NCI-H748 (cell line): ENCODE measurements around the gene GRK3.

Source experiments
- DNase-seq: peaks from one replicate; lab custom pipeline; 2025; ENCODE audit not compliant: unreplicated experiment; lab: John Stamatoyannopoulos, UW

GRK3 gene

DNA sequence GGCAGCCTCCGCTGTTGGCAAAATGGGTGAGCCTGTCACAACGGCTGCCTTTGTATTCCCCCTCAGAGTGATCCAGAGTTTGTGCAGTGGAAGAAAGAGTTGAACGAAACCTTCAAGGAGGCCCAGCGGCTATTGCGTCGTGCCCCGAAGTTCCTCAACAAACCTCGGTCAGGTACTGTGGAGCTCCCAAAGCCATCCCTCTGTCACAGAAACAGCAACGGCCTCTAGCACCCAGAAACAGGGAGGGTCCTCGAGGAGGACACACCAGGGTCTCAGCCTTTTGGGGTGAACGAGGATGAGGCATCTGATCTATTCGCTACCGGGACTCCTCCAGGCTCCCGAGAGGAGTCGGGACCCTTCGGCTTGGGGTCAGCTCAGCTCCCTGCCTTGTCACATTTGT lies 157.7 kb downstream of the GRK3 start:
- DNase-seq, result no peak

DNA sequence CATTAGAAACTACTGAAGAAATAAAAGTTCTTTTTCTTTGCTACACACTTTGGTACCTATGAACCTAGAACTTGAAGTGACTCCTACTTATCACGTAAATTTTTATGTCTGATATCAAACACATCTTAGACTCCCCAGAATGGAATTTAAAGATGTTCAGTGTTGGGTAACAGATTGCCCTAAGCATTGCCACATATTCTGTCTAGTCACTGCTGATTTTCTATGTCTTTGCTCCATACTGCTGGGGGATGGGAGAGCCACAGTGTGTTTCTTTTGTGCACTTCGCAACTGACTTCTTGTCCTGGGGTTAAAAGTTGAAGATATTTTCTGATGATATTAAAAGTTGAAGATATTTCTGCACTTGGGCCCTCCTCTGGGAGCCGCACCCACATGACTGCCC lies 158.2 kb downstream of the GRK3 start:
- no peak for DNase-seq

DNA sequence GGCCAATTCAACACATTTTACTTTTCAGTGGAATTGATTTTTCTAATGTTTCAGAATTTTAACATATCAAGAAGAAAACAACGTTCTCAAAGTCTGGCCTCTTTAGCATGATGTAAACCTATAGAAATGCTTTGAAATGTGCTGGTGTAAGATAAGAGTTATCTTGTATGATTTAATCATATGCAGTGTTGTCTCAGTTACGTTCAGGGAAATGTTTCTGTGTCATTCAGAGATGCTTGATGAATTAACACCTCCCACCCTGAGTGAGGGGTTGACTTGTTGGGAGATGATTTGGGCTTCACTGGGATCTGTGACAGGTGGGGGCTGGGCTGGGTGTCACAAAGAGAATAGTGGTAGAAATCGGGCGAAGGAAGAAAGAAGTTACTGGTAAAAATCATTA lies 161.8 kb downstream of the GRK3 start:
- DNase-seq, result no peak

DNA sequence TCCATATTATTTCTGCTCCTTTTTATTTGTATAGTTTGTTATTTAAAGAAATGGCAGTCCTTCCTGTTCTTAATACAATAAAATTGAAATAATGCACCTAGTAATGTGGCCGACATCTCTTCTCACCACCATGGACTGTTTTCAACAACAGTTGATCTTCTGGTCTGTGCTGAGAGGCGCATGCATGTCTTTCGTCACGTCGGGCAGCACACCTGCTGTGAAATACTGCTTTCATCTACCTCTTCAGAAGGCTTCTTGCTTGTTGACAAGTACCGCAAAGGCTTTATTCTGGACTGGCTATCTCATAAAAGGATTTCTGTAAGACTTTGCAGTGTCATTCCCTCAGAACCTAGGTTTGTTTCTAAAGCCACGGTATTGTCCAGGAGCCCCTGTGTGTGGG lies 163.6 kb downstream of the GRK3 start:
- DNase-seq, result peak; percentile 2

DNA sequence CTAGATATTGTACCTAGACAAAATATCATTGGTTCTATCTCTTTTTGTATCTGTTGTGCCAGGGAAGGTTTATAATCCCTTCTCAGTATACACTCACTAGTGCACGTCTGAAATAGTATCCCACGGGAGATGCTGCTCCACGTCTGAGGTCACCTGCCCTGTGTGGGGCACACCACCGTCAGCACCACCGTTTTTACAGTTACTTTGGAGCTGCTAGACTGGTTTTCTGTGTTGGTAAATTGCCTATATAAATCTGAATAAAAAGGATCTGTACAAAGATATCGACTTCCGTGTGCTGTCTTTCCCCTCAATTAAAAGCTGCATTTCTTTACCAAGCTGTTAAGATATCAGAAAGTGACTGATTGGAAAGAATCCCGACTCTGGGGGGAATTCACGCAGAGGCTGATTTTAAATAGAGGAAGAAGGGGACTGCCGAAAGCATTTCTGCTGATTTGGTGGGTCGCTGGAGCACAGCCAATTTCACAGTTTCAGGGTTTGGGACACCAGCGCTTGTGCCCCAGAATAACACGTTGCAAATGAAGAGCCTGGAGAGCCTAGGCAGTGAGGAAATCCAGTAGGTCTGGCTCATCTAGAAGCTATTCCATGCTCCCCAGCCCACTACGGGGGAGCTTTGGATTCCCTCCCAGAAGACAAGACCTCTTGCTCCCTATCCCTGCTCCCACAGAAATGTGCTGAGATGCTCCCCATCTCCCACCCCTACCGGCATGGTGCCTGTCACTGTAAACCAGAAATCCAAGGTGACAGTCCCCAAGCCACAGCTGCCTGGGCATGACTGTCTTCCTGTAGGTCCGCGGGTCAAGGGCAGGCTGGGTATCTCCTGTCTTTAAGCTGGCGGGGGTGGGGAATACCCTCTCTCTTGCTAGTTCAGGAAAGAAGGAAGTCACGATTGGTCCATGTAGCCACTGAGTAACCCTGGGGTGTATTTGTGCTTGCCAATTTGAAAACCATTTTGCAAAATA lies 164.8 kb downstream of the GRK3 start:
- no peak for DNase-seq

DNA sequence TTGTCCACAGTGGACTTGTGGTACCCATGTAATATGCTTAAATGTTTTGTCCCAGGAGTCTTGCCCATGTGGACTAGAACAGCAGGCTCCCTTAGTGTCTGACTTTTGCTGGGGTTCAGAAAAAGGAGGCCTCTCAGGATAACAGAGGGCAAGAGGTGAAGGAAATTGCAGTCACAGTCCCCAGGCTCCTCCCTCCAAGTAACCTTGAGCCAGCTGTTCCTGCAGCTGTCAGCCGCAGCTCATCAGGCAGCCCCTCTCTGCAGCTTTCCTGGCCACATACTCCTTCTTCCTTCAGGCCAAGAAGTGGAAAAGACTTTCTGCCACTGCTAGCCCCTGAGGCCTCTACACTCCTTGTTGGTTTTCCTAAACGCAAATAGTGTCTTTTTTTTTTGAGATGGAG lies 171.2 kb downstream of the GRK3 start:
- no peak for DNase-seq

DNA sequence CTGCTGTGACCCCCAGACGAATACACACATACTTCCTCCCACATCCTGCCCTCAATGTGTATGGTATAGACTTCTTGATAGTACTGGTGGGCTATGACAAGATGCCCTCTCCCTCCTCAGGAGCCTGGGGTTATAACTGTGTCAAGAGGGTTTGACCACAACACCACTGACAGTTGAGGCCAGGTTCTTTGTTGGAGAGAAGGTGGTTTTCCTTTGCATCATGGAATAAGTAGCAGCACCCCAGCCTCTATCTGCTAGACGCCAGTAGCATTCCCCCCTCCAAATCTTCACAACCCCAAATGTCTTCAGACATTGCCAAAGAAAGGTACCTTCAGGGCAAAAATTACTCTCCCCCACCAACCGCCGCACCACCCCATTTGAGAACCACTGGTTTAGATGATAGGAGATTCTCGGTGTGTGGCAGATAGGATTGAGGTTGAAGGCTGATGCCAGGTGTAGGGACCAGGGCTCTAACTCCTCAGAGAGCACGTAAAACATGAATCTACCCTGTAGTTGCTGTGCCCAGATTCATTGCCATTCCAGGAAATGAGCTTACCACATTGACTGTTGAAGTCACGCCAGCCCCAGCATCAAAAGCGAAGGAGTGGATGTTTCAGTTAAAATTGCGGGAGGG lies 172.0 kb downstream of the GRK3 start:
- DNase-seq, result no peak

DNA sequence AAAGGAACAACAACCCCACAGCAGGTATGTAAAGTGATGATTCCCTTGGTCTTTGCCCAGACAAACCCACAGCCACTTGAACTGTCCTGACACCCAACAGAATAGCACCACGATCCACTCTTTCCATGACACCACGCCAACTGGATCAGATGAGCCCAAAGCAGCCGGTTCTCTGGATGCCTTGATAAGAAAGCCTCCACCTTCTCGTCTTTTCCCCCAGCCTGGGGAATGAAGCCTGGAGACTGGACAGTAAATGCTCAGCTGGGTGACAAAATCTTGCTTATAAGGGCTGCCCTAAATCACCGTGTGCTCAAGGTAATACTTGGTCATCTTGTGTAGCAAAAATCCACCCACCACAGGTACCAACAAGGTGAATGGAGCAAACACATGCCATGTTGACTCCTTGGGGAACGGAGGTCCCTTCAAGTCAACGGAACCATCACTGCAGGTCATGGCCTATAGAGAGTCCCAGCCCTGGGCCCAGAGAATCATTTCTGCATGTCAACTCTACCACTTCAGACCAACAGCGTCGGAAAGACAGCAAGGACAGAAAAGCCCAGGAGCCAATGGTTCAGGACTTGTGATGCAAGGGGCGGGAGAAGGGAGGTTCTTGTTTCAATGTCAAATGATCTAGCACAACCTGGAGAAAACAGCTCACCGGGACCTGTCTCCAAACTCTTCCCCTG lies 175.3 kb downstream of the GRK3 start:
- no peak for DNase-seq

DNA sequence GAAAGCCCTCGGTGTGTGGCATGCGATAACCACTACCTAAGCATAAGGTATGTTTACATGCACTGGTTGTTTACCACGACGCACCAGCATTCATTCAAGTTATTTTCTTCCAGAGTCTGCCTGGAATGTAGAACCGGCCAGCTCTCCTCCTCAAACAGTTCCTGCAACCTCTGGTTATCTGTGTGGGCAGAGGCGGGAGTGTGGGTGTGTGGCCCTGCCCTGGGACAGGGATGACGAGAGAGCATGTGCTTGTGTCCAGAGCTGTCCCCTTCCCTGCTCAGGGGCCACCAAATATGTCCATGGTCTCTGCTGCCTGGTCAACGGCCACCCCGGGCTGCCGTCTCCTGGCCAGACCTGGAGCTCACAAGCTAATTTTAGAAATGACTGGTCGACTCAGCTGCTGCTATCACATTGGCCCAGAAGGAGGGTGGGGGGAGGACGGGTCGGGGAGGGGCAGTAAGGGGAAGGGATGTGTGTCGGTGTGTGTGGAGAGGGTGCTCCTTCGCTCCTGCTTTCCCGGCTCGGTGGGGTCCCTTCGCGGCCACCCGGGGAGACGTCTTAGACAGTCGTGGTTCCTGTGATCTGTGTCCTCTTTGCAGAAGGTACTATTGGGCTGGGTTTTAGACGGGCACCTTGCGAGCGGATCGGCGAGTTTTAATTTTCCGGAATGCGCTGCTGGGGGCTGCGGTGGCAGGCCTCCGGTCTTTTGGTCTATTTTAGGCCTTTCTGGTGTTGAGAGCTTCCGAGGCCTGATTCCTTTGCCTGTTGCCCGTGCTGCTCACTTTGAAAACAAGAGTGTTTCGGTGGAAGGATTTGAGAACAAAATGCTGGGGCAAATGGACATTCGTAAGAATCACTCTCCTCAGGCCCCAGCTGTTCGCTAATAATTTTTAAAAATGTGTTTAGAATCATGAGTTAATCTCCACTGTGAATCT lies 177.5 kb downstream of the GRK3 start, which contains the start of gene MYO18B:
Gene MYO18B (plus strand): TSS at position 497 of the 935 bp plus-strand sequence. CDS start 18,905 bp downstream, outside the sequence.
- DNase-seq, result no peak

DNA sequence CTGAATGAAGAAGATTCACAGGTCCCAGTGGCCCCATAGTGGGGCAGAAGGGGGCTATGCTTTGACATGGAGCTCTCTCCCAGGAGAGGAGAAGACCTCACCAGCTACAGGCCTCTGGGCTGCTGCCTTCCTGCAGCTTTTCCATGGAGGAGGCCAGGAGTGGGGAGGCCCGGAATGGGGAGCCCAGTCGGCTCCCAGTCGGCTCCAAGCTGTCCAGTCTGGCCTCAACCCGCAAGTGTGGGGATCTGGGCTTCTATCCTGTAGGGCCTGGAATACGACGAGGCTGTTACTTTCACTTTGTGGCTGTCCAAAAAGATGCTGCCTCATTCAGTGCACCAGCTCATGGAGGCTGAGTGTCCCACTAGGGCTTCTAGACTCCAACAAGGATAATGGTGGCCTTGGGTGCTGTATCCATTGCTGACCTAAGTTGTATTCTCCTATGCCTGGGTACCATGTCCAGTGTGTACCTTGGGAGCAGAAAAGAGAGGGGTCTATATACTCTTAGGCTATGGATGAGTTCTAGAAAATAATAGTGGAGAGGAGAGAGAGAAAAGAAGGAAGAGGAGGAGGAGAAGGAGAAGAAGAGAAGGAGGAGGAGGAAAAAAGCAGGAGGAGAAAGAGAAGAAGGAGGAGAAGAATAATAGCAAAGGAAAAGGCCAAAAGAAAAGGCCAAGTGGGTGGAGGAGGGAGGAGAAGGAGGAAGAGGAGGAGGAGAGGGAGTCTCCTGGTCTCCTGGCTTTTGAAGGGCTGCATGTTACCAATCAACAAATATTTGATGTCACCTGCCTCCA lies 178.6 kb downstream of the GRK3 start:
- no peak for DNase-seq

DNA sequence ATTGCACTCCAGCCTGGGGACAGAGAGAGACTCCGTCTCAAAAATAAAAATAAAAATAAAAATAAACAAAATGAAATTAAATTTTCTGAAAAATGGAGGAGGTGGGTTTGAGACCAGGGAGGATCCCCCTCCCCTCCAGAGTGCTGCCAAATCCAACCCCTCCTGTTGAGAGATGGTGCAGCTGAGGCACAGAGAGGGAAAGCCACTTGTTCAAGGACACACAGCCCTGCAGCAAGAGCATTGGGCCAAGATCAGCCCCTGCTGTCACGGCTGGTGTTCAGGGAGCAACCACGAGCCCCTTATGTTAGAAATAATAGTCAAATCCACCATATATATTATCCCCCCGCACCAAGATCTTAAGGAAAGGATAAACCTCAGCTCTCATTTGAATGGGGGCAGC lies 180.2 kb downstream of the GRK3 start:
- no peak for DNase-seq

DNA sequence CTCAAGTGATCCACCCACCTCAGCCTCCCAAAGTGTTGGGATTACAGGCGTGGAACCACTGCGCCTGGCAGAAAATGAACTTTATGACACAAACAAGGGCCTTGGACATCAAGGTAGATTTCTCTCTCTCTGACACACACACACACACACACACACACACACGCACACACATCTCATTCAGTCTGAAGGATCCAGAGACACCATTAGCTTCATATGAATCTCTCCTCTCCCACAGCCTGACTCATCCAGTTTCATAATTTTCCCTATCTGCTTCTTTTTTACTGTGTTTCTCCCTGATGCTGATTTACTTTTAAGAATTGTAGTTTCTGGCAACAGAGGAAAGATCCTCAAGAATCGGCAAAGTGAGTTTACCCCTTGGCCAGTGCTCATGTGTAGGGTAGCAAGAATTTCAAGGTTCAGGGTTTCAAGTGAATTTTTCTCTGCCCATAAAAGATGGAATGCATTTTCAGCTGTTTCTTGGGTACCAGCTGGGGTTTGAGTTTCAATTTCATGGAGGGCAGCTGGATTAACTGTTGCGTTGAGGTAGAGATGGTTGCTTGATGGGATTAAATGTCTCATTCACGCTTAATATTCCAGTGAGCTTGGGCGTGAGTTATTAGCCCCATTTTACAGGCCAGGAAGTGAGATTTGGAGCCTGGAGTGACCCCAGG lies 181.0 kb downstream of the GRK3 start:
- DNase-seq, result no peak

DNA sequence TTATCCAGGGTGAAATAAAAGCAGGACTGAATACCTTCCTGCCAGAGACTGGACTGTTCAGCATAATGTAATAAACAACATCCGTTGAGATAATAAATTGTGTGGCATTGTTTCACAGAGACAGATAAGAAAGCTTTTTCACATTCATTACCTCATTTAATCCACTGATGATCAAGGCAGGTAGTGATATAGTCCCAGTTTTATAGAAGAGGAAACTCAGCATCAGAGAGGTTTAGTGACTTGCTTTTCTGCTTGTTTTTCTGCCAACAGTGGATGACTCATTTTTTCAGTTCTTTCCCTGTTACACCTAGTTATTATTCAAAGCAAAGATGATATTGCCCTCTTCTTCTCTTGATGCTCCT lies 181.5 kb downstream of the GRK3 start:
- no peak for DNase-seq

DNA sequence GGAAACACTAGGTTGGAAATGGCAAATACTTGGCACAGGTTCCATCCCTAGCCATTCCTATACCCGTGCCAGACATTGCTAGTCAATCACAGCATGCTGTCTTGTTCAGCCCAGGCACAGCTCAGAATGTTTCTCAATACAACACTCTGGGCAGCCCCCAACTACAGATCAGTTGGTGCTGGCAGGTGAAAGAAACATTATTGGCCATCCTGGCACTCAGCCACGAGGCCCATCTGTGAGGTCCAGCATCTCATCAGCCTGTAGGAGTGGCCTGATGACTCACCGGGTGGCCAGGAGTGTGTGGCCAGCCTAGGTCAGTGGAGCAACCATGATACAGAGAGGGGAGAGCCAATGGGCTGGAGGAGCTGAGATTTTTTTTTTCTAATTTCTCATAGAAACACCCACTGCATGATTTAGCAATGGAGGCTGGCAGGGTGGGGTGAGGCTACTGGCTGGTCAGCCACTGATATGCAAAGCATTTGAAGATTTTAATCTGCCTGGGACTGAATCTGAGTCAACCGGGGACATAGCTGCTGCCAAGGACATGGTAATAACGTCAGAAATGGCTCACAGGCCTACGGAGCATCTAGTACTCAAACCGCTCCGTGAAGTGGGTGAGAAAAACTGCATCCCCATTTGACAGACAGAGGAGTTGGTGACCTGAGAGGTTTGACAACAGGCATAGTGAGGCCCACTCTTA lies 182.9 kb downstream of the GRK3 start:
- DNase-seq, result peak; percentile 32

DNA sequence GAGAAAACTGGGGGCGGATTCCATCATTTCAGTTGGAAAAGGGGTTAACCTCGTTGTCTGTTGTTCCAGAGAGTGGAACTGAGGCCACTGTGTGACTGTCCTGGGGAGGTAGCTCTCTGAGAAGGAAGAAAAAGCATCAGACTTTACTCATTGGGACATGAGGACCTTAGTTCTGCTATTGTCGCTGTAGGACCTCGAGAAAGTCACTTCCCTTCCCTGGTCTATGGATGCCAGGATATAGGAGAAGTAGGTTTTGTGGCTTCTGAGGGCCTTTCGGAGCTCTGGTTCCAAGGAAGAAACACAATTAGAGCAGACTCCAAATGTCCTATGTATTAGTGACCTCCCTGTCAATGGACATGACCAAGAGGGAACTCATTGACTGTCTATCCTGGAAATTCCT lies 183.7 kb downstream of the GRK3 start:
- DNase-seq, result no peak

DNA sequence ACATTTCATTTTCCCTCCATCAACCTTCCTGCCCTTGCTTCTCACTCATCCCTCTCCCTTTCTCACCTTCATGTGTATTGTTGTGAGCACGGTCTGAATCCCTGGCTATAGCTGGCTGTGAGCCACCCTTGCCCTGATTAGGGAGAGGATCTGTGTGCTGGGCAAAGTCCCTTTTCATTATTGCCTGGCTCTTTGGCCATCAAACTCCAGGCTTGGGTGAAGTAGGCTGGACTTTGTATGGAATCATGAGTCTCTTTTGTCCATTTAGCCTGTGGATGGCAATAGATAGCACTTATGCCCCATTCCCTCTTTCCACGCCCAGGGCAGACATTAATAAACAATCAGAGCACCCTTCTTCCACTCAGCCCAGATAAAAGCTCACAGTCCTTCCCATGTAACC lies 184.2 kb downstream of the GRK3 start:
- no peak for DNase-seq

DNA sequence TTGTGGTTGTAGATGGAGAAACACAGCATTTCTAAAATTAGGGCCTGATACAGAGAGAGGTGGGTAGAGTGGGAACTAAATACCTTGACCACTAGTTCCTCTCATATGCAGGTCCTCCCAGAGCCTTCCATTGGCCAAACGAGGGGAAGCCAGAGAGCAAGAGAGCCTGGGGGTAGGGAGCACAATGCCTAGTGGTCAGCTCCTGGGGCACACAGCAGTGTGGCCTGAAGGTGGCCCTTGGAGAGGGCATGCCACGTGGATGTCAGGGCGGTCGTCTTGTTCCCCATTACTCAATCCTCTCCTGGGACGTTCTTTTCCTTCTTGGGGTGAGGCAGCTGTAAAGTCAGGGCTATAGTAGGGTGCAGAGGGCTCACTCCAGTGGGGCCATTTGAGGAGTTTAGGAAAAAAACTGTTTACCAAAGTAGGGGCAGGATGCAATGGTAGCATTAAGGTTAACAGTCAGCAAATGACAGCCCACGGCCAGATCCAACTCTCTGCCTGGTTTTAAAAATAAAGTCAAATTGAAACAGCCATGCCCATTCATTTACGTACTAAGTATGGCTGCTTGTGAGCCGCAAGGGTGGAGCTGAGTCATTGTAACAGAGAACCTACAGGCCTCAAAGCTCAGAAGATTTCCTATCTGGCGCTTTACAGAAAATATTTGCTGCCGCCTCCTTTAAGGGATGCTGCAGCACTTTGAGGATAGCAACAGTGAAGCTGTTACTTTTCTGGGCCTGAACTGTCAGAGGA lies 185.1 kb downstream of the GRK3 start:
- DNase-seq, result no peak

DNA sequence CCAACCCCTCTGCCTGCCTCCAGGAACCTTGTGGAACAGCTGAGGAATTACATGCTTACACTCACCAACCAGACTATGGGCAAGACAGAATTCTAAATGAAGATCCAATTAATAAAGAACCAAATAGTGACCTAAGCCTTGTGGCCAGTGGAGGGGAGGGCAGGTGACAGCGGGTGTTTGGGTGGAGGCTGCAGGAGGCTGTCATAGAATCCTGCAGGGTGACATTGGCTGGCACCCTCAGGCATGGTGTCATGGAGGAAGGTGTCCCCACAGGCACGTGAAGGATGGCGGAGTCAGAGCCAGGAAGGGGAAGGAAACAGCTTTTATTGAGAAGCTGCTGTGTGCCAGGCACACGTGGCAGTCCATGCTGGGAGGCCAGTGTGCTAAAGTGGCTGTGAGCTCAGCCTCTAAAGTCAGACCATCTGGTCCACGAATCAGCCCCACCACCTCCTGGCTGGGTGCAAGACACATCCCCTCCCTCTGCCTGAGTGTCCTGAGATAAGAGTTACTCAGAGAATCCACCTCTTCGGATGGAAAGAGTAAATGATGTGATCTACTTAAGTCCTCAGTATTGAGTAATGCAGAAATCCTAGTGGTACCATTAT lies 186.2 kb downstream of the GRK3 start:
- no peak for DNase-seq
